Activated T-cell treated with anti-CD3 and anti-CD28 coated beads, Interleukin-2, amount 50 U/mL, for 72 hours (primary cell): ENCODE data around the gene IPP. TPM values are rescaled to one million over a fixed set of nuclear protein-coding genes. Genes with fewer than 3 reads are reported as not detected.
A peak's percentile ranks its signal among the peaks of the same experiment; 100 is the strongest.
"Not testable (repeated sequence)": the region's sequence is repeated elsewhere in the genome, so short reads cannot be mapped to it uniquely, and the experiment has no call there.

ENCODE experiments used
- ATAC-seq, 2 donors: fragments of 150-1000 bp; cut with Tn5 transposase; replicated peaks in 1 of 2; 2 replicates each; pipeline ENCODE4 v1.10.0; 2021; ENCODE audit warnings: moderate library complexity in 2 of 2, mild to moderate bottlenecking in 1 of 2
- DNase-seq, 2 donors: peaks; one replicate each; pipeline ENCODE4 v3.0.0; 2021 to 2022; ENCODE audit warnings: mixed read lengths in 1 of 2
- H3K27ac Mint-ChIP-seq: one replicate; pipeline ENCODE4 v1.8.0; 2022; ENCODE audit warnings: mild to moderate bottlenecking, moderate library complexity, mixed read lengths
- H3K27me3 Mint-ChIP-seq: one replicate; pipeline ENCODE4 v1.8.0; 2022; ENCODE audit warnings: low read depth, mixed read lengths
- H3K36me3 Mint-ChIP-seq, 2 donors: one replicate each; pipeline ENCODE4 v1.8.0; 2022; ENCODE audit warnings: mixed read lengths in 2 of 2, mild to moderate bottlenecking in 1 of 2; ENCODE audit not compliant: insufficient read depth in 2 of 2
- H3K4me1 Mint-ChIP-seq: one replicate; pipeline ENCODE4 v1.8.0; 2022; ENCODE audit warnings: low read depth, mixed read lengths
- H3K4me3 Mint-ChIP-seq, 2 donors: one replicate each; pipeline ENCODE4 v1.8.0; 2022; ENCODE audit warnings: mild to moderate bottlenecking in 2 of 2, mixed read lengths in 2 of 2, moderate library complexity in 2 of 2
- H3K9me3 Mint-ChIP-seq, 2 donors: one replicate each; pipeline ENCODE4 v1.8.0; 2022; ENCODE audit warnings: mixed read lengths in 2 of 2
- total RNA-seq, 2 donors: library from RNA; stranded (reverse); gene quantifications; one replicate each; pipeline ENCODE4 v1.2.3, GENCODE V29; 2022

IPP gene
- total RNA-seq, 2 donors from 2014 or later, result 19.1 to 20.3 TPM

DNA sequence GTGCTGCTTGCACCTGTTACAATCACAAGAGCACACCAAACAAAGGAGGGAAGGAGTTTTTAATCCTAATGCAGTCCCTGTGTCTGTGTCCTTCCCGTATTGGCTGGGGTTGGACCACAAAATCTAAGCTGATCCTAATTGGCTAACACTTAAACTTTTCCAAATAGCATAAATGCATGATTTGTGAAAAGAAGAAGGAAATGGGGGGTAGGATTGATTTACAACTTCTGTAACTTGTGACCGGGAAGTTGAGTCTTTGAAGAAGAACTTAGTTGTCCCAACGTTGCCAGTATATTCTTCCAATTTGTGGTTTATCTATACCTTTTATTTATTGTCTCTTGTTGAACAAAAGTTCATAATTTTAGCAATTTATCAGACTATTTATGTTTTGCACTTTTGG, 11.8 kb upstream of the IPP start:
- H3K36me3 Mint-ChIP-seq, result no peaks in the 10 kb centered on the region
- DNase-seq (no peak), ATAC-seq (no peak)
- H3K27me3 Mint-ChIP-seq, result no peaks in the 10 kb centered on the region
- H3K4me1 Mint-ChIP-seq, result no peaks in the 10 kb centered on the region
- no peak overlapping the region for H3K27ac Mint-ChIP-seq
- H3K9me3 Mint-ChIP-seq, result no peaks in the 10 kb centered on the region
- no peak overlapping the region for H3K4me3 Mint-ChIP-seq

DNA sequence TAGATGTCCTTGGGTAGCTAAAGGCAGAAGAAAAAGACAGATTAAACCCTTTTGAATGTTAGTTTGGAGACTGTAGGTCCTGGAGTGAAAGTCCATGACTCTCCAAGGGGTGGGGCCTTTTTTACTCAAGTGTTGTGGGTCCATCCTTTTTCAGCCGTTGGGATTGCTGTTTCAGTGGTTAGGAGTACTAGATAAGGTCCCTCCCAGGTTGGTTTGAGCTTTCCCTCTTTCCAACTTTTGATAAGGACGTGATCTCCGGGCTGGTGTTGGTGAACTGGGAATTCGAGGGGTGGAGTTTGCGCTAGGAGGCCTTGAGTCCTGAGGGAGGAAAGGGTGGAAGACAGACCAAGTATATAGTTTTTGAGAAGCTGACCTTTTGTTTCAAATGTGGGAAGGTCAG, 5.2 kb upstream of the IPP start:
- no peak for DNase-seq
- no peaks in the 10 kb centered on the region for H3K27me3 Mint-ChIP-seq
- no peak overlapping the region for H3K4me3 Mint-ChIP-seq
- H3K36me3 Mint-ChIP-seq, result peaks cover 3 to 10% of the 10 kb centered on the region in 2 donors
- peaks cover 5% of the 10 kb centered on the region for H3K4me1 Mint-ChIP-seq
- peaks cover 0 to 4% of the 10 kb centered on the region in 2 donors for H3K9me3 Mint-ChIP-seq
- no peak overlapping the region for H3K27ac Mint-ChIP-seq
- no peak for ATAC-seq

DNA sequence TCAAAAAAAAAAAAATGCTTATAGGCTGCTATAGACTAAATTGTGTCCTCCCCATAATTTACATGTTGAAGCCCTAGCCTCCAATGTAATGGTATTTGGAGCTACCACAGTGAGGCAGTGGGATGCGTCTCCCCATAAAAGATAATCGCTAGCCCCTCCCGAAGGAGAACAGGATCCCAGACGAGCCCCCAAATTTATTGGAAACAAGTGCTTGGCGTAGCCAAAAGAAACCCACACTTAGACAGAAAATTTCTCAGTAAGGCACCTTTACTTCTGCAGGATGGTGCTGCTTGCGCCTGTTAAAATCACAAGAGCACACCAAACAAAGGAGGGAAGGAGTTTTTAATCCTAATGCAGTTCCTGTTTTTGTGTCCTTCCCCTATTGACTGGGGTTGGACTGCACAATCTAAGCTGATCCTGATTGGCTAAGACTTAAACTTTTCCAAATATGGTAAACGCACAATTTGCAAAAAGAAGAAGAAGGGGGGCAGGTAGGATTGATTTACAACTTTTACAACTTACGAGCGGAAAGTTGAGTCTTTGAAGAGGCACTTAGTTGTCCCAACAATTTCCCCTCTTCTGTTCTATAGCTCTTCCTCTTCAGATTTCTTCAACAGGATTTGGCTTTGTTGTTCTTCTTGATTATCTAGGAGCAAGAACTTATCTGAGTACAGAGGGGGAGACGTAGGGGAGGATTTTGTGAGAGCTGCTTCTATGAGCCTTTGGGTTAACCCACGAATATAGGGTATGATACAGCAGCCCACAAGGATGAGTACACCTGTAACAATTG, 3.0 kb upstream of the IPP start:
- Mint-ChIP-seq H3K9me3 (peaks cover 0 to 4% of the 10 kb centered on the region in 2 donors), H3K36me3 (peaks cover 3 to 10% of the 10 kb centered on the region in 2 donors), H3K27me3 (no peaks in the 10 kb centered on the region), H3K4me3 (no peak overlapping the region), H3K4me1 (peaks cover 16% of the 10 kb centered on the region), H3K27ac (no peak overlapping the region)
- no peak for DNase-seq
- no peak for ATAC-seq

DNA sequence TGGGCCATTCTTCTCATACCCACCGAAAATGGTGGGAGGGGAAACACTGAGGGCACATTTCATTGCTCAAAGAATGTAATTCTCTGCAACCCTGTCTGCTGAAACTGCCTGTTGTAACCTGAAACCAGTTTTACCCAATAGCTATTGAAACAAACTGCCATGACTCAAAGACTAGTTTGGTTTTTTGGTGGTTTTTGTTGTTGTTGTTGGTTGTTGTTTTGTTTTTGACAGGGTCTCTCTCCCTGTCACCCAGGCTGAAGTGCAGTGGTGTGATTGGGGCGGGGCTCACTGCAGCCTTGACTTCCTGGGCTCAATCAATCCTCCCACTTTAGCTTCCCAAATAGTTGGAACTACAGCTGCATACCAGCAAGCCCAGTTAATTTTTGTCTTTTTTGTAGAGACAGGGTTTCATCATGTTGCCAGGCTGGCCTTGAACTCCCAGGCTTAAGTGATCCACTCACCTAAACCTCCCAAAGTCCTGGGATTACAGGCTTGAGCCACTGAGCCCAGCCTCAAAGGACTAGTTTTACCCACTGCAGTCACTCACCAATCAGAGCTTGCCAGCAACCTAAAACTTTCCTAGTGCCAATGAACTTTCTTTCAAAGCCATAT, 2.1 kb upstream of the IPP start:
- Mint-ChIP-seq H3K27me3 (no peaks in the 10 kb centered on the region), H3K27ac (peak overlapping the region; percentile 34), H3K36me3 (peaks cover 3 to 10% of the 10 kb centered on the region in 2 donors), H3K4me1 (peaks cover 20% of the 10 kb centered on the region), H3K9me3 (peaks cover 0 to 4% of the 10 kb centered on the region in 2 donors), H3K4me3 (peak overlapping the region in 1 of 2 donors; percentile 30)
- DNase-seq, result no peak
- no peak for ATAC-seq

DNA sequence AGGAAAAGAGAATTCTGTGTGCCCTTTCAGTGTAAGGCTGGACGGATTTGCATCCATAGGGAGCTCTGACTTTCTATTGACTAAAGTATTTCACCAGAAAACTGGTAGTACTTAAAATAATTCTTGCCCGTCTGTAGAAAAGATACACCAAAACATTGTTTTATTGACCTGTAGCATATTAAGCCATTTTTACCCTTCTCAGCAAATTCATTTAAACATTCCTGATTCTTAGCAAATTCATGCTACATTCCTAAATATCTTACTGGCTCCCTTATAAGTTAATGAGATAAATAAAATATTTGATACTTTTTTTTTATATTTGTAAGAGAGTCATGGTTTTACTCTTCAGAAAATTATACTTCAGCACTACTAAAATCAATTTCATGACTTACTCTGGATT, 1.6 kb upstream of the IPP start:
- Mint-ChIP-seq H3K27ac (peak overlapping the region; percentile 76), H3K4me1 (peaks cover 25% of the 10 kb centered on the region), H3K36me3 (peaks cover 3 to 10% of the 10 kb centered on the region in 2 donors), H3K4me3 (peak overlapping the region; percentile 64 to 69), H3K27me3 (no peaks in the 10 kb centered on the region), H3K9me3 (peaks cover 0 to 4% of the 10 kb centered on the region in 2 donors)
- DNase-seq (no peak), ATAC-seq (no peak)

DNA sequence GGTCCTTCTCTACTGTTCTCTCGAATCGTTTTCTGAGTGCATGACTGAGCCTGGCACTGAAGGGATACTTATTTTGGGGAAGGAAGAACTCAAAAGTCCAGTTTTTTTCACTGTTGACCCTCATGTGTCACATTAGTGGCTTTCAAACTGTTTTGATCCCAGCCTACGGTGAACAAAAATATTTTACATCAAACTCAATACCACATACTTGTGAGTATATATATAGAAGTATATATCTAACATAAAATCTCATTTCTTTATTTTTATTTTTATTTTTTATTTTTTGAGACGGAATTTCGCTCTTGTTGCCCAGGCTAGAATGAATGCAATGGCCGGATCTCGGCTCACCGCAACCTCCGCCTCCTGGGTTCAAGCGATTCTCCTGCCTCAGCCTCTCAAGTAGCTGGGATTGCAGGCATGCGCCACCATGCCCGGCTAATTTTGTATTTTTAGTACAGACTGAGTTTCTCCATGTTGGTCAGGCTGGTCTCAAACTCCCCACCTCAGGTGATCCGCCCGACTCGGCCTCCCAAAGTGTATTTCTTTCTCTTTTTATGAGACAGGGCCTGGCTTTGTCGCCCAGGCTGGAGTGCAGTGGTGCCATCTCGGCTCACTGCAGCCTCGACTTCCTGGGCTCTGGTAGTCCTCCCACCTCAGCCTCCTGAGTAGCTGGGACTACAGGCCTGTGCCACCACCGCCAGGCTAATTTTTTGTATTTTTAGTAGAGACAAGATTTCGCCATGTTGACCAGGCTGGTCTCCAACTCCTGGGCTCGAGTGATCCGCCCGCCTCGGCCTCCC, 786 bp upstream of the IPP start:
- Mint-ChIP-seq H3K27ac (peak overlapping the region; percentile 97), H3K4me3 (peak overlapping the region; percentile 93), H3K4me1 (peaks cover 30% of the 10 kb centered on the region)
- not testable (repeated sequence) for H3K27me3 Mint-ChIP-seq, DNase-seq, H3K36me3 Mint-ChIP-seq, H3K9me3 Mint-ChIP-seq, ATAC-seq

DNA sequence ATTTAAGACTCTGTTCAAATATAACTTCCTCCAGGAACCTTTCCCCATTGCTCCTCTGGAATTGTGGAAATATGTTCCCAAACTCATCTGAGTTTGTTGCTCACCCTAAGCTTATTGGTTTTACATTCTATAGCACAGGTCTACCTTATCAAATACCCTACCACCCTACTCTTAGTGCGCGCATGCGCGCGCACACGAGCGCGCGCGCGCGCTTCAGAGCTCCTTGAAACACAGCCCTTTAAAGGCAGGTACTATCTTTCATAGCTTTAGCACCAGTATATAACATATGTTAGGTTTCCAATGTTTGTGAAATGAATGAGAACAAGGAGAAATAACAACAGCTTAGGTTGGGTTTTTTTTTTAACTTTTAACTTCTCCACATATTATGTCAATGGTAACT, 3.5 kb downstream of the IPP start:
- H3K27me3 Mint-ChIP-seq, result no peaks in the 10 kb centered on the region
- no peak overlapping the region for H3K4me3 Mint-ChIP-seq
- no peak overlapping the region for H3K27ac Mint-ChIP-seq
- peaks cover 1 to 2% of the 10 kb centered on the region in 2 donors for H3K36me3 Mint-ChIP-seq
- no peaks in the 10 kb centered on the region for H3K9me3 Mint-ChIP-seq
- ATAC-seq, result no peak
- DNase-seq, result no peak
- peaks cover 30% of the 10 kb centered on the region for H3K4me1 Mint-ChIP-seq

DNA sequence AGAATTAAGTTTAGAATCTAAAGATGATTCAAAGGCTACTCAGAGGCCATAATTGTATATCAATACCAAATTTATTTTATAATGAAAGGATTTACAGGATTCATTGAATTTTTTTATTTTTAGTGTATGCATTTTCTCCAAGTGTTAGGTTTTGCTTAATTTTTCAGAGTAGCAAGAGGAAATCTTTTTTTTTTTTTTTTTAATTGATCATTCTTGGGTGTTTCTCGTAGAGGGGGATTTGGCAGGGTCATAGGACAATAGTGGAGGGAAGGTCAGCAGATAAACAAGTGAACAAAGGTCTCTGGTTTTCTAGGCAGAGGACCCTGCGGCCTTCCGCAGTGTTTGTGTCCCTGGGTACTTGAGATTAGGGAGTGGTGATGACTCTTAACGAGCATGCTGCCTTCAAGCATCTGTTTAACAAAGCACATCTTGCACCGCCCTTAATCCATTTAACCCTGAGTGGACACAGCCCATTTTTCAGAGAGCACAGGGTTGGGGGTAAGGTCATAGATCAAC, 10.8 kb downstream of the IPP start:
- not testable (repeated sequence) for H3K4me1 Mint-ChIP-seq

DNA sequence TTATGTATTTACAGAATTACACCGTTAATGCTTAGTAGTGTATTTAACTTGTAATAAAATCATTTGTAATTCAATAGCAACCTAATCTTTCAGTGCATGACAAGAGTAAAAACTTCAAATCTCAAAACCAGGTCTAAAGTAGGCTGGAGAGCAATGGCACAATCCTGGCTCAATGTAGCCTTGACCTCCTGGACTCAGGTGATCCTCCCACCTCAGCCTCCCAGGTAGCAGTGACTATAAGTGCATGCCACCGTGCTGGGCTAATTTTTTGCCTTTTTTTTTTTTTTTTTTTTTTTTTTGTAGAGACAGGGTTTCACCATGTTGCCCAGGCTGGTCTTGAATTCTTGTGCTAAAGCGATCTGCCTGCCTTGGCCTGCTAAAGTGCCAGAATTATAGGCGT, 11.3 kb downstream of the IPP start:
- ATAC-seq, result no peak
- H3K27ac Mint-ChIP-seq, result no peak overlapping the region
- H3K27me3 Mint-ChIP-seq, result no peaks in the 10 kb centered on the region
- peaks cover 5 to 11% of the 10 kb centered on the region in 2 donors for H3K36me3 Mint-ChIP-seq
- DNase-seq, result no peak
- H3K4me1 Mint-ChIP-seq, result peaks cover 4% of the 10 kb centered on the region
- no peak overlapping the region for H3K4me3 Mint-ChIP-seq
- no peaks in the 10 kb centered on the region for H3K9me3 Mint-ChIP-seq

More for the DNA sequence above, 10.8 kb downstream of the IPP start:
- not testable (repeated sequence) for H3K27ac Mint-ChIP-seq, ATAC-seq, H3K4me3 Mint-ChIP-seq, DNase-seq, H3K9me3 Mint-ChIP-seq, H3K27me3 Mint-ChIP-seq
- peaks cover 5 to 11% of the 10 kb centered on the region in 2 donors for H3K36me3 Mint-ChIP-seq

DNA sequence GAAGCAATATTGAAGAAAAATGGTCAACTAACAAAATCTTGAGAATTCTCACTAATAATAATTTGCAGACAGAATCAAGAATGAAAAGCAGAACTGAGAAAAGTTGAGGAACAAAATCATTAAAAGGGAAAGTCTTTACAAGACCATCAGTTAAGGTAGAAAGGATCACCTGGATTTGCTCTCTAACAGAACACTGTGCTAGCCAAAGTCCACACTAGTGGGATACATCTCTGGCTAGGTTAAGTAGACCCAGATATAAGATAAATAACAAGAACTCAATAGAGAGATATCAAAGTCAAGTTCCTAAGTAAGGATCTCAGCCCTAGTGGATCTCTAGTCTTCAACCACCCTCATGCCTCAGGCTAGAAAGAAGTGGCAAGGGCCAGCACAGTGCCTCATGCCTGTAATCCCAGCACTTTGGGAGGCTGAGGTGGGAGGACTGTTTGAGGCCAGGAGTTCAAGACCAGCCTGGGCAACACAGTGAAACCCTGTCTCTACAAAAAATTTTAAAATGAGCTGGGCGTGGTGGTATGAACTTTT, 19.6 kb downstream of the IPP start:
- ATAC-seq, result no peak
- Mint-ChIP-seq H3K4me3 (no peak overlapping the region), H3K9me3 (no peaks in the 10 kb centered on the region), H3K36me3 (peaks cover 0 to 2% of the 10 kb centered on the region in 2 donors), H3K27ac (peak overlapping the region; percentile 50), H3K4me1 (peaks cover 9% of the 10 kb centered on the region), H3K27me3 (no peaks in the 10 kb centered on the region)
- no peak for DNase-seq

DNA sequence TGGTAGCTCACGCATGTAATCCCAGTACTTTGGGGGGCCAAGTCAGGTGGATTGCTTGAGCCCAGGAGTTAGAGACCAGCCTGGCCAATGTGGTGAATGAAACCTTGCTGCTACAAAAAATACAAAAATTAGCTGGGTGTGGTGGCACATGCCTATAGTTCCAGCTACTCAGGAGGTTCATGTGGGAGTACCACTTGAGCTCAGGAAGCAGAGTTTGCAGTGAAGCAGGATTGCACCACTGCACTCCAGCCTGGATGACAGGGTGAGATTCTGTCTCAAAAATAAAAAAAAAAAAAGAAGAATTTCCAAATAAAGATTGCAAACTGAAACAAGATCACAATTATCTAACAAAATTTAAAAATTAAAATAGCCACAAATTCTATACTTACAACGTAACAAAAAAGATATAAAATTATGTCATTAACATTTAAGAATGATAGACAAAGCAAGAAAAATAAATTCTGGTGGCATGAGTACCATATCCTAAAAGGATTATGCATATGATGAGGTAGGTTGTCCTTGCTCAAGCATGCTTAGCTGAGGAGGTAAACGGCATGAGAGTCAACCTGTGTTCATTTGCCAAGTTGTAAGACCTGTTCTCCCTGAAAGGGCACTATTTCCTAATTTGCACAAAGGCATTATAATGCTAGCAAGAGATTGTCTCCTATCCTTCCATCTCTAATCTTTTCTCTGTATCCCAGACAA, 20.2 kb downstream of the IPP start:
- Mint-ChIP-seq H3K9me3 (no peaks in the 10 kb centered on the region), H3K4me1 (peaks cover 9% of the 10 kb centered on the region), H3K36me3 (peaks cover 0 to 2% of the 10 kb centered on the region in 2 donors), H3K27ac (peak overlapping the region; percentile 50), H3K27me3 (no peaks in the 10 kb centered on the region), H3K4me3 (no peak overlapping the region)
- DNase-seq (no peak), ATAC-seq (no peak)

DNA sequence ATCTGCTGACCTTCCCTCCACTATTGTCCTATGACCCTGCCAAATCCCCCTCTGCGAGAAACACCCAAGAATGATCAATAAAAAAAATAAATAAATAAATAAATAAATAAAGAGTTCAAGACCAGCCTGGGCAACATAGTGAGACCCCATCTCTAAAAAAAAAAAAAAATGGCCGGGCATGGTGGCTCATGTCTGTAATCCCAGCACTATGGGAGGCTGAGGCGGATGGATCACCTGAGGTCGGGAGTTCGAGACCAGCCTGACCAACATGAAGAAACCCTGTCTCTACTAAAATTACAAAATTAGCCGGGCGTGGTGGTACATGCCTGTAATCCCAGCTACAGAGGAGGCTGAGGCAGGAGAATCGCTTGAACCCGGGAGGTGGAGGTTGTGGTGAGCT, 24.4 kb downstream of the IPP start:
- H3K27ac Mint-ChIP-seq, H3K27me3 Mint-ChIP-seq, H3K4me1 Mint-ChIP-seq, DNase-seq, ATAC-seq, H3K9me3 Mint-ChIP-seq, H3K36me3 Mint-ChIP-seq, H3K4me3 Mint-ChIP-seq: not testable (repeated sequence)
